ENCODE measurements around the gene CCNY.
"Not testable (repeated sequence)": the region's sequence is repeated elsewhere in the genome, so short reads cannot be mapped to it uniquely, and the experiment has no call there.

Gene CCNY

DNA sequence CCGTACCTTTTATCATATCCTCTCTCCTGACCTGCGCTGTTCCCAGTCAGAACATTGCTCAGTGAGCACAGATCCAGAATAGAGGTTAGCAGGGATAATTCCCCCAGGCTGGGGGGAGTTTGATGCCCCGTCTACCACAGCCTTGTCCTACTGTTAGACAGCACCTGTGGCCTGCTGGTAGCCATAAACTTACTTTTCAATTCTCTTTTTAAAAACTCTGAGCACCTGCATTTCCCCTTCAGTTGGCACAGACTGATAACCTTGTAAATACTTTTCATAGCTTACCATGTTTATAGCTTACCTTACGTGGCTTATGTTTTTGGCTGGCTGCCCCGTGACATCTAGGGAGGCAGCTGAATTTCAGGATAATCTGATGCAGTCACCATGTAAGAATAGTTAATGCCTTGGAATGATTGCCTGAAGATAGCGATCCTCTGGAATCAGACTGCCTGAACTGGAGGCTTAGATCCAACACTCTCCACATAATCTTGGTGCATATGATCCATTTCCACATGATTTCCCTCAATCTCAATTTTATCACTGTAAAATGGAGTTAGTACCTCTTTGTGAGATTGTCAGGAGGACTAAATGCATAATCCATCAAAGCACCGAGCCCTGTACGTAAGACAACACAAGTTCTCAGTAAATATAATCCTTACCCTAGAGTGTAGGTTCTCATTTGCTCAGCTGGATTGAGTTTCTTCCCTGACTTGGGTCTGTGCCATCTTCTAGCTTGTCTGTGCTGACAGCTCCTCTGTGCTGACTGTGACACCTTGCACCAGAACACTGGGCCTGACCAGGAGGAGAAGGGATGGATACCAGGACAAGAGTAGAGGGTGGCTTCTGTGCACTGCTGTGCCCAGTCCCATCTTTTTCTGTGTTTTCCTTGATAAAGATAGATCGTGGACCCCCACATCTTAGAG lies 157.1 kb downstream of the CCNY start:
- DNase-seq, result no peak

DNA sequence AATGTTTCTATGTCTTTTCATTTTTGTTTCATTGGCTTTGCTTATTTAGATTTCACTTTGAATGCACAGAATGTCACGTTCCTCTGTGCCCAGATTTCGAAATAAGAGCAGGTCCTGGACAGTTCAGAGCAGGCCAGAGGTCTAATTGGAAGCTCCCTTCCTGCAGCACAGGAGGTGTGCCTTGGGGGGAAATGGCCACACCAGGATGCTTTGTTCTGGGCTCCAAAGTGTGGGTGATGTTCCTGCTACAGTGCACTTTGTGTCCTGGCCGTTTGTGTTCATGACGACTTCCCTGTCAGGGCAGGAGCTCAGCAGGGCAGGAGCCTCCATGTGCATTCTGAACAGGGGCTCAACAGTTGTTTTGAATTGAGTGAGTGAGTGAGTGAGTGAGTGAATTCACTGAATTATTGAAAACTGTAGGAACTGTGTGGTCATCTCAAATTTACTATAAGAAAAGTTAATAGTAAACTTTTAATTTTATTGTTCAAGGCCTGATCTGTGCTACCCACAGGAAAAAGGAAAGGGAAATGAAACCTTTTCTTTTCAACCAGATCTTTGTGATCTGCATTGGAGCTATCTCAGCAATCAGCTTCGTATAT lies 159.3 kb downstream of the CCNY start:
- no peak for DNase-seq

DNA sequence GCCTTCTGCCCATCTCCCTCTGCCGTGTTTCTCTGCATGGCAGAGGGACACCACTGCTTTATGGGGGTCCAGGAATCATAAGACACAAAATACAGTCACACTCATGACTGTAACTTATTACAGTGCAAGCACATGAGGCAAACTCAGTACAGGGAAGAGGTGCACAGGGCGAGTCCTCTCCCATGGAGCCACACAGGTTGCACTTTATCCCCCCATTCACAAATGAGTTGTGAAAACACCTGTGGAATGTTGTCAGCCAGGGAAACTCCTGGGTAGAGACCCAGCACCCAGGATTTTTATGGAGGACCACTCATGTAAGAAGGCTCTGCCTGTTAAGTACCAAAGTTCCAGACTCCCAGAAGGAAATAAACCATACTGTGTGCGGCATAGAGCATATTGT lies 161.6 kb downstream of the CCNY start:
- DNase-seq, result no peak

DNA sequence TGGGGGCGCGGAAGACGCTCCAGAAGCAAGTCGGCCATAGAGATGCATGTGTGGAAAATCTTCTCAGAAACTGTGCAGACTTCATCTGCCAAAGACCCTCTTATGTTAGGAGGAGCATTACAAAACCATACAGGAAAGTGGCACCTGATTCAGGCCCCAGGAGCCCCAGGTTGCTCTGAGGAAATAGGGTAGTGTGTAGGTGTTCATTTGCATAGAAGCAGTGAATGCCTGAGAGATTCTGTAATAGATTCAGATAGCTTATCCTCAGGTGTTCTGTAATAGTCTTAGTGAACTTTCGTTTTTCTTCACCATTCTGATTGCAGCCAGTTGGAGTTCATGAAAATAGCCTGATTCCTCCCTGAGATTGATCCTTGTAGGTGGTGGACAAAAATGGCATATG lies 162.4 kb downstream of the CCNY start:
- DNase-seq, result no peak

DNA sequence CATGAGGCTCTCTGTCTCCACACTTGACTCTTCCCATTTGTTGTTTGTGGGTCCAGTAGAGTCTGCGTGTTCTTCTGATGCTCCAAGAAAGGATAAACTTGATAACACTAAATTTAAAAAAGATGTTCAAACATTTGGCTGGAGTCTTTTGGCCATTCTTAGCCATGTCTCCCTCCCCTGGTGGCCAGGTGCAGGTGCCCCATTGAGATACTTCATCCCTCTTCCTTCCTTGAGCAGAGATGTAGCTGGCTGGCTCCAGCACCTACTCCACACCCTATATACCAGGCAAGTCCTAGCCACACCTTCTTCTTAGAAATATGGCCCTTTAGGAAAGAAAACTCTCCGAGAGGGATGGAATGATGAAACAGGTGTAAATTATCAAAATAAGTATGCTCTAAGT lies 165.6 kb downstream of the CCNY start:
- DNase-seq, result no peak

DNA sequence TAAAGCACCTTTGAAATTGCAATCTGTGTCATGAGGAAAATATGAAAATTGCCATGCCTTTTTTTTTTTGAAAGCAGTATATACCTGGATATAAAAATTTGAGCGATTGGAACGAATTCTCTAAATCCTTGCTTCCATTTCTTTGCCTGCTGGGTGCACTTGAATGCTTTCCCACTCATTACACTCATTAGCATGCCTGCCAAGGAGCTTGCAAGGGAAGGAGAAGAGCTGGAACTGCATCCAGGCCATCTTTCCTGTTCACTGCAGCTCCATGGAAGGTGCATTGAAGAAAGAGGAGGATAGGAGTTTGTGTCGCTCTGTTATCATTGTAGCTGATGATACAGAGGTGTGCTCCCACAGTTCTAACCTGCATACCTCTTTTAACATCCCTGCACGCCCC lies 166.4 kb downstream of the CCNY start:
- no peak for DNase-seq

DNA sequence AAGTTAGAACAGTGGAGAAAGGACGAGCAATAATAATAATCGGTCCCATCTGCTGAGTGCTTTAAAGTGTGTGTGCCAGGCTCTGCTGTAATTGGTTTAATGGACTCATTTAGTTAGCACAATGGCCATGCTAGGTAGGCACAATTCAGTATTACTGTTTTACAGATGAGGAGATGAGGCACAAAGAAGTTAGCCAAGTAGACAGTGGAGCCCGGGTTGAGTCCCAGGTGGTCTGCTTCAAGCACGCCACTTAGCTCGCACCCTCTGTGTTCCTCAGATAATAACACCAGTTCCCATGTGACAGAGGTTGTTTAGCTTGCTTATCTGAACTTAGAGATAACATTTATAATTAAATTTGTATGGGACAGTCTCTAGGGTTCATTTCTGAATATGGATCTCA lies 167.3 kb downstream of the CCNY start:
- no peak for DNase-seq

DNA sequence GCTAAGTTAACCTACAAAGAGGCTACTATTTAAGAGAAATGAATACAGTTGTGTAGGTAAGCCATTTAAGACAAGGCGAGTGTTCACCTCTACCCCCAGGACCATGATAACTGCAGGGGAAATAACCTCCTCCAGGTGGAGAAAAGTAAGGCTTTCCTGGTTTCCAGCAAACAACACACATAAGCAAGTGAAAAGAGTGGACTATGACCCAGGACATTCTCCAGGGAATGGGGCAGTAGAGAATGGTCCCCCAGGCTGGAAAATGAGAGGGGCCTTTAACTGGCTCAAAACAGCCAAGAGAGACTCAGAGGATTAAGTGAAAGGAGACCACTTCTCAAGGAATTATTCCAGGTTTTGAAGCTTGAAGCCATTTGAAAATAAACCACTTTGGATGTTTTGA lies 167.8 kb downstream of the CCNY start:
- no peak for DNase-seq

DNA sequence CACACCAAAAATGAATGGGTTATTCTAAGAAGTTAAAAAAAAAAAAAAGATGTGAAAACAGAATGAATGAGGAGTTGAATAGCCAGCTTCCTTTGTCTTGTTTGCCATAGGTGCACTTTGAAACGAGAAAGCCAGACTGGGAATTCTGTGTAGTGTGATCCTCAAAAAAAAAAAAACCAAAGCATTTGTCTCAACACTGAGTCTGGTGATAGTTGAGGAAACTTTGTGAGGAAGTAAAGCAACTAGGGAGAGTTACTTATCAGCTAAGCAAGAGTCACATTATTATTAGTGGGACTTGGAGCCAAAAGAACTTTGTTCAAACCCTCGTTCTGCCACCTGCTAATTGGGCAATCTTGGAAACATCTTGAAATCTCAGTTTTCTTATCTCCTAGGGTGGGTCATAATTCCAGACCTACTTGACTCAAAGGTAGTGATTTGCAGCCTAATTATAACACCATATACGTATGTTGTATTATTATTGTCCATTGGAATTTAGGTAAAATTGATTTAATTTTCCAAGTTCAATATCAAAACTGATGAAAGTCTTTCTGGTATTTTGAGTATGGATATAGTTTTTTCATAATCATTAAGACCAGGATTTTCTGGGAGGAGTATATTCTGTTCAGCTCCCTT lies 169.0 kb downstream of the CCNY start:
- DNase-seq, result no peak

DNA sequence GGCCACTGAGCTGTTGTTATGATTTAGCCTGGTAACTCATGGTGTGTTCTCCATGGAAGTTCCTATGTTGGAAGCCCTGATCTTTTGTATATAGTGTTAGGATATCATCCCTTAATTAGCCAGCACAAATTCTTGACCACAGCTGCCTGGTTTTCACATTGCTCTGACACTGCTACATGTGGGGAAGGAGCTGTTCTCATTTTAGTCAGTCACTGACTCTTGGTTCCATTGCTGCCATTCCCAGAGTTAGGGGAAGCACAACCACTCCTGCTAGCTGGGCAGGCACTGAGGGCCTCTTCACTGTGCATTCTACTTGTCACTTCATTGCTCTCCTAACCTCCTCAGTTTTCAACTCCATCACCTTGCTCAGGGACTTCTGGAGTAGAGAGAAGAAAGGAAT lies 170.4 kb downstream of the CCNY start:
- DNase-seq, result no peak

DNA sequence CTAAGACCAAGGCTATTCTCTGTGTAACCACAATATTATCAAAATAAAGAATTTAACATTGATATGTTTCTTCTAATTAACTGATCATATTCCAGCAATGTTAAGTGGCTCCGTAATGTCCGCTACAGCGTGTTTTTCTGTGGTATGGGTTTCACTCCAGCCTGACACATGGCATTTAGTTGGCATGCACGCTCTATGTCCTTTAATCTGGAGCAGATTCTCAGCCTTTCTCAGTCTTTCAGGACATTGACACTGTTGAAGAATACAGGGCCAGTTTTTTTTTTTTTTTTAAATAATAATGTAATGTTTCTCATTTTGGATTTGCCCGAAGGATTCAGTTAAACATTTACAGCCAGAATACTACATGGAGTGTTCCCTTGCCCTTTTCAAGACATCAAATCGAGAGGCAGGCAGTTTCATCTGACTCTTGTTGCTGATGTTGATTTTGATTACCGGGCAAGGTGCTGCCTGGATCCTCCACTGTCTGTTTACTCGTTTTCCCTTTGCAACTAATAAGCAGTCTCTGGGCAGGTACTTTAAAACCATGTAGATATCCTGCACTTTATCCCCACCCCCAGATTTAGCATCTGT lies 171.3 kb downstream of the CCNY start:
- no peak for DNase-seq

DNA sequence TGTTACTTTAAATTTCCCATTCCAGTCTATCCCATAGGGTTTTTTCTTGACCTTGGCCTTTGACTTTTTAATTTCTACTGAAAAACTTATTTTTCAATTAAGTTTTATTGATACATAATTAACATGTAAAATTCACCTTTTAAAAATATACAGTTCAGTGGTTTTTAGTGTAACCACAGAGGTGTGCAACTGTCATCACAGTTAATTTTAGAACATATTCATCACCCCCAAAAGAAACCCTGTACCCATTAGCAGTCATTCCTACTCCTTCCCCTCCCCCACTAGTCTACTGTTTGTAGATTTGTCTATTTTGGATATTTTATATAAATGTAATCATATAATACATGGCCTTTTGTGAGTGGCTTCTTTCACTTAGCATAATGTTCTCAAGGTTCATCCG lies 172.3 kb downstream of the CCNY start:
- DNase-seq, result no peak

DNA sequence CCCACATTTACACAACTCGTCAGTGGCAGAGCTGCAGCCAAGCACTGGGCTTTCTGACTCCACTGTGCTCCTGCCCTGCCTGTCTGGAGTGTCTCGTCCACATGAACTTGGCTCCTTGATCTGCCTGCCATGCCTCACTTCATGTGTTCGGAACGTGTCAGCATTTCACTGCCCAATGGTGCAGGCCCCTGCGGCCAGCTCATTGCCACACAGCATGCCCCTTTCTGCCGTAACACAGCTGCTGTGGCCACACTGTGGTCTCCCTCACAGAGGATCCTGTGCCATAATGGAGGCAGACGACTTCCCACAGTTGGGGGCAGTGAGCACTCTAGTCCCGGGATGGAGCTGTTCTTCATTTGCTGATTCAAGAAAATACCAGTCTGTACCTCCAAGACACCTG lies 174.6 kb downstream of the CCNY start:
- DNase-seq, result no peak

DNA sequence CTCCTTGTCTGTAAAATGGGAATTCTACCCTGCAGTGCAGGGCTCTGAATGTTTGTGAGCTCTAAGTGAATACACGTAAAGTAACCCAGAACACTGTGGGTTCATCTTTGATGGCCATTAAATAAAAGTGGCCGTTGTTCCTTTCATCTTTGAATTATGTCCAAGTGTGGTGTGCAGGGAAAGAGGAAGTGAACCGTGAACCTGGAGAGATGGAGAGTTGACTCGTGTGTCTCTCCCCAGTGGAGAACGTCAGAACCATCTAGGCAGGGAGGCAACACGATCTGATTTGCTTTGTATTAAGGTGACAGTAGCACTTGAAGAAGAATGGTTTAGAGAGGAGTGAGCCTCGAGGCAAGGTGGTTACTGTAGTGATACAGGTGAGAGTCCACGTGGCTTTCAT lies 175.3 kb downstream of the CCNY start:
- DNase-seq, result no peak

DNA sequence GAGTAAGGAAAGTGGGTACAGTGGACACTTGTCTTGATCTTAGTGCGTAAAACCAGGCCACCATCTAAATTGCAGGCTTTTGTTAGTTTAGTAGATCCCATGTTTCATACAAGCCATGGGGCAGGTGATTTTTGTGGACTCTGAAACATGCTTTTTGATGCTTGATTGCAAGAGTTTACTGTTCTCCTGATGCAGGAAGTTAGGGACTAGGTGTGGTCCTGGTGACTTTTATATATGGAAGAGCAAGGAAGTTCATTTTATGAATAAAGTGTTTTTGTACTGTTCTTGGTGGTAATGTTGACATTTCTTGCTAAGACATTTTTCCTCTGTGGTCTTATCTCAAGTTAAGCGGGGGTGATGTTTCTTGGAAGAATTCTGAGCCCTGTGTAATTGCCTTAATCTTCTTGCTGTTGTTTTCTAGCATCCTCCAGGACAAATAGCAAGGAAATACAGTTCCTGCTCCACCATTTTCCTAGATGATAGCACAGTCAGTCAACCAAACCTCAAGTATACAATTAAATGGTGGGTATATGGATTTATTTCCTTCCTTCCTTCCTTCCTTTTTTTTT lies 179.9 kb downstream of the CCNY start:
- no peak for DNase-seq

DNA sequence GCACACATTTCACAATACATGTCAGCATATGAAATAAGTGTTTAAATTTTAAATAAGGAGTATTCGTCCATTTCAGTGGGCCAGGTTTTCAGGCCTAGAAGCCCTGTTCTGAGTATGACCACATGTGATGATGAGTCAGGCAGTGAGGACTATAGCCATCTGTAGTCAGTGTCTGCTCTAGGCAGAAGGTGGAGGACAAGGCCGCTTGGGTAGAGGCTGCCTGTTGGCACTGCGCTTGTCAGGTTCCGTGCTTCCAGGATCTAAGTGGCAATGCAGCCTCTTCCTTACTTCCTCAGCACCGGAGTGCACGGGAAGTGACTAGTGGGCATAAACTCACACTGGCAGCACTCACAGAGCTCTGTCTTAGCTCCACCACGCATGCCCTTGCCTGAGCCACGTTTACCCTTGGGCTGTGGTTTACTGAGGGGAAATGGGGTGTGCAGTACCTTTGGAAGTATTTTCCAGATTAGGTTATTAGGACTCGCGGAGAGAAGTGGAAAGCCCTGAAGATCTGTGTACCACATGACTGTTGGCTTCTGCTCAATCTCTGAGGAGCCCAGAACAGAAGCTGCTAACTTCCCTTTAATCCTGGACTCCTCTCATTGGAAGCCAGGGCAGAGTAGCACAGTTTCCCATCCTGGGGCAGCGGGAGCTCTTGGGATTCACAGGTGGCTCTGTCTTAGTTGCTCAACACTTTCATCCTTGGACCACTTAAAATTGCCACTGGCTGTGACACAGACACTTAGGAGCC lies 181.3 kb downstream of the CCNY start:
- no peak for DNase-seq

DNA sequence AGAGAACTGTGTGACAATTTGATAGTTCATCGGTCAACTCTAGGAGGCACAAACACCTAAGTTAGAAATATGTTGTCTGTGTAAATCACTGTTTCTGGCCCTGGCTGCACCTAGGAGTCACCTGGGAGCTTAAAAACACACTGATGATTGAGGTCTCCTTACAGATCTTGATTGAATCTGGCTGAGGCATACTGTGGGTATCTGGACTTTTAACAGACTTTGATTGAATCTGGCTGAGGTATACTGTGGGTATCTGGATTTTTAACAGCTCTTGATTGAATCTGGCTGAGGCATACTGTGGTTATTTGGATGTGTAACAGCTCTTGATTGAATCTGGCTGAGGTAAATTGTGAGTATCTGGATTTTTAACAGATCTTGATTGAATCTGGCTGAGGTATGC lies 181.9 kb downstream of the CCNY start:
- DNase-seq, result not testable (repeated sequence)

DNA sequence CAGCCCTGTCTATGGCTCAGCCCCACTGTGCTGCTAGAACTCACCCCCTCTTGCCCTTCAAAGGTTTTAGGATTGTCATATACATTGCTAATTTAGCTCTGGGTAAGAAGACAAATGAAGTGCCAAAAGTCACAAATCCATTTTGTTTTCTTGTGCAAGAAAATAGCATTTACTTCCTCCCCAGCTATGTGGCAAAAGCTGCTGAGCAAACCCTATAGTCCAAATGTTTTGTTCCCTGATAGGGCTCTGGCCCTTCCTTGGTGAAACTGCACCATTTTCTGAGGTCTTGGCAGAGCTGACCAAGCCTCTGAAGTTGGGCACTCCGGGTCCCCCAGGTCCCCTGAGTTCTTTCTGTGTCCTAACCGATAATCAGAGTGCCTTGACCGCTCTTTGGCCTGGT lies 184.7 kb downstream of the CCNY start:
- no peak for DNase-seq

DNA sequence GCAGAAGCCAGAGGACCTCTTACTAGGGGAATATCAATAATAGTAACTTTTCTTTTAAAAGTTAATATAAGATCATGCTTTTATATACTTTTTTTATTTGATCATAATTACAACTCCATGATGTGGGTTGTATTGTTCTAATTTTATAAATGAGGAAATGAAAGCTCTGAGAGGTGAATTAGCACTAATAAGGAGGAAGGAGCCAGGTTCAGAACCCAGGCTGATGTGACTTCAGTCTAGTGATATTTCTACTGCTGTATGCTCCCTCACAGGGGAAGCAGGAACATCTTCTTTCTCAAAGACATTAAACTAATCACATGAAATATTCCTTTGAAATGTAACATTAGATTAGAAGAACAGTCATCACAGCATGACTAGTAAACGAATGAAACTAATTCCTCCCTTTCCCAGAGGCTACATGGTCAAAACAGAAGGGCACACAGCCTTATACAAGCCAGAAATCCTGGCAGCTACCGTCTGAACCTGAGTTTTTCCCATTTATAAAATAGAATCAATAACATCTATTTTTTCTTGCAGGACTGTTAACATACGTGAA lies 187.4 kb downstream of the CCNY start:
- no peak for DNase-seq

DNA sequence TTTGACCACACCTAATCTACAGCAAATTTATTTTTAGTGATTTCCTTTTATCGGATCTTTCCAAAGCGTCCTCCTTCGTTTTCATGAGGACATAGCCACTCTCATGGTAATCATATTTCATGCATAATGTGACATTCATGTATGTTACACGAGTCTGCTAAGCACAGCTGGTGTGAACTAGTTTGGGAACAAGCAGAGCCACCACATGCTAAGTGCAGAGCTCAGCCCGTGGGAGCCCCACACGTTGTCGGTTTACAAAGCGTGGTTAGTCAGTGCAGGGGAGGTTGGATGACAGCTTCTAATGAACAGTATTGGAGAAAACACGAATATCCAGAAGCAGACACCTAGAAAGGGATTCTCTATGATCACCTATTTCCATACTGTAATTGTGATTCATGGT lies 190.4 kb downstream of the CCNY start:
- no peak for DNase-seq

DNA sequence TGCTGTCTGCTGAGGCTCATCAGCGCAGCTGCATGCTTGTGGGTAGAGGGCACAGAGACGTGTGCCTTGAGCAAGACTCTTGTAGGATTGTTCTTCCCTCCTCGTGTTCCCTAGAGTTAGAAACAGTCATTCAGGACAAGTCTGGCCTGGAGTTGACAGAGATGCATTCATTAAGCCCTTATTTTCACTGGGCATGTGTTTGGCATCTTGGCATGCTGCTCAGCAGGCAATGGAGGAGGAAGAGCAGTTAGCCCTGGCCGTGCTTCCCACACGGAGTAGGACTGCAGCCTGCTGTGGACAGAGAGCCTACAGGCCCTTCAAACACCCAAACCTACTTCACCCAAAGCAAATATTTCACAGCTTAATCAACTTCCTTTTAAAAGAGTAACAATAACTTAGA lies 195.8 kb downstream of the CCNY start:
- no peak for DNase-seq

DNA sequence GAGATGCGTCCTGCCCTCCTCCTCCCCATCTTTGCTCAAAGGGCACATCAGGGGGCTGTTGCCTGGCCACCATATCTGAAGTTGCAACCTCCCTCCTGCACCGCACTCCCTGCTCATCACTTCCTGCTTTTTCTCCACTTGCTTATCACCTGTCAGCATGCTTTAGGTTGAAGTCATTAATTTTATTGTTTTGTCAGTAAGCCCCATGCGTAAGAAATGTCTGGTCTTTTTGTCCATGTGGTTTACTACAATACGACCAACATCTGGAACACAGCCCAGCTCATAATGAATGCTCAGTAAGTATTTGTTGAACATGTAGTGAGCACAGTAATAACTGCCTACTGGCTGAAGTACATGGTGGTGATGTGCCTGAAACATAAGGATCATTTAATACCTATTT lies 197.3 kb downstream of the CCNY start:
- no peak for DNase-seq
